Measurements from ENCODE around the gene MACIR. TPM values are rescaled to one million over a fixed set of nuclear protein-coding genes. Genes with fewer than 3 reads are reported as not detected.

Gene MACIR
- total and polyA plus RNA-seq, 10 of the 15 experiments (the other 5 are each of a cell fraction or from before 2014, with no cell fraction given), result 2.1 to 16.1 (median 10.8) TPM

DNA sequence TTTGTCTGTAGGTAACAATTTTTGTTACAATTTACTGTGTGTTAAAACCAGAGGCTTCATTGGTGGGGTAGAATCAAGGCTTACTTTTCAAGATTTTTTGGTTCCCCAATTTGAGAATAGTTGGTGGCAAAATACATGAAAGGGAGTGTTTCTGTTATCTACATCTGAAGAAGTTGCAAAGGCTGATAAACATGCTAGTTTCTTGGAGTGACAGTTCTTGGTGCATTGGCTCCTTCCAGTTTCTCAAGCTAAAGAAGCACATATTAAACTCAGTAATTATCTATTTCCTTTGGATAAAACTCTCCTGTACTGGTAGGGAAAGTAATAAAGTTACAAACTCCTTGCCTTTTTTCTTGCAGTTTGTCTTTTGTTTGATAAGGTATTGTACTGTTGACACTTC lies 5.9 kb downstream of the MACIR start:
- ATAC-seq, result no peak
- H4K20me1 ChIP-seq (ENCODE audit: control insufficient read depth, insufficient read depth), result no peaks in the 10 kb centered on the region
- BruUV-seq (replicated peaks), result no TSS peak
- ChIA-PET POLR2A (no interaction called here), RAD21 (ENCODE audit: unreplicated experiment) (no interaction called here), CTCF (no interaction called here), SMC1A (ENCODE audit: uncharacterized antibody, unreplicated experiment) (interaction anchor here (1.3 kb wide), 1 partner anchor 14 kb away, joined by 3 read pairs; no protein-coding TSS in a partner anchor)
- H2AFZ ChIP-seq (ENCODE audit: control insufficient read depth, low read depth, low read length), result no peak overlapping the region
- no peaks in the 10 kb centered on the region for H3K27me3 ChIP-seq (replicated peaks in 1 of 2; ENCODE audit: control insufficient read depth in 2 of 2, insufficient read depth in 2 of 2, low read length in 1 of 2)
- FAIRE-seq, result no peak
- no peaks in the 10 kb centered on the region; the same call in 2 of the 3 replicates for H3K9me3 ChIP-seq (replicated peaks; ENCODE audit: control insufficient read depth, insufficient read depth, low read length)
- H3K79me2 ChIP-seq (ENCODE audit: control insufficient read depth, insufficient read depth, low read length), result peaks cover 58% of the 10 kb centered on the region
- no peak for DNase-seq (ENCODE audit: low read depth, low spot score)
- in situ Hi-C loops (cut with MboI), result no loop called here
- H3K4me2 ChIP-seq (ENCODE audit: control insufficient read depth, insufficient read depth), result no peak overlapping the region
- no peak overlapping the region for H3K4me3 ChIP-seq
- no peaks in the 10 kb centered on the region for H3K36me3 ChIP-seq (ENCODE audit: control insufficient read depth in 2 of 2, insufficient read depth in 2 of 2, low read length in 1 of 2)
- H3K4me1 ChIP-seq (ENCODE audit: control insufficient read depth, insufficient read depth, low read length), result peaks cover 3% of the 10 kb centered on the region; the same call in 1 of the 2 replicates
- intact Hi-C loops (cut with micrococcal nuclease; ENCODE audit: unreplicated experiment), result no loop called here
- no peak for TF ChIP-seq NBN (IDR thresholded peaks at IDR 0.05)
- TF ChIP-seq, protein P1, sequence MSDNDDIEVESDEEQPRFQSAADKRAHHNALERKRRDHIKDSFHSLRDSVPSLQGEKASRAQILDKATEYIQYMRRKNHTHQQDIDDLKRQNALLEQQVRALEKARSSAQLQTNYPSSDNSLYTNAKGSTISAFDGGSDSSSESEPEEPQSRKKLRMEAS (IDR thresholded peaks at IDR 0.05; ENCODE audit: low read depth, low read length), result no peak
- H3K27ac ChIP-seq (ENCODE audit: control insufficient read depth, insufficient read depth), result no peak overlapping the region
- no peak overlapping the region for H3K9ac ChIP-seq (ENCODE audit: control insufficient read depth, insufficient read depth, low read length)

DNA sequence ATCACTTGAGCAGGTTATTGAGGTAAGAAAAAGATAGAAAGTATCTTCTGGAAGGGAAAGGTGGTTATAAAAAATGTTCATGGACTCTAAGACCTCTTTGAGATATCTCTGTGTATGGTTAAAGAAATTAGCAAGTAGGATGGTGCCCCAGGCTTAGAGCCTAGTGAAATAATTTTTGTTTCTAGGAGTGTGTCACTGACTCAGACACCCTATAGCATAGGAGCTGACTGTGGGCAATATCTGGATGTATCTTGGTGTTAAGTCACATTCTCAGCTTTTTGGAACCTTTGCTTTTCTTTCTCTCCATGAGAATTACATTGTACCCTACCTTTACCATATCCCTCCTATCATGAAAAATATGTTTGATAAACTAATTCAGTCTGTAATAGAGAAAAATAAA lies 12.0 kb downstream of the MACIR start:
- intact Hi-C loops (cut with micrococcal nuclease; ENCODE audit: unreplicated experiment), result no loop called here
- Histone ChIP-seq H3K4me3 (no peak overlapping the region), H3K4me1 (ENCODE audit: control insufficient read depth, insufficient read depth, low read length) (peaks cover 10% of the 10 kb centered on the region), H3K27ac (ENCODE audit: control insufficient read depth, insufficient read depth) (no peak overlapping the region), H4K20me1 (ENCODE audit: control insufficient read depth, insufficient read depth) (no peaks in the 10 kb centered on the region), H3K9ac (ENCODE audit: control insufficient read depth, insufficient read depth, low read length) (no peak overlapping the region), H3K36me3 (ENCODE audit: control insufficient read depth in 2 of 2, insufficient read depth in 2 of 2, low read length in 1 of 2) (no peaks in the 10 kb centered on the region), H2AFZ (ENCODE audit: control insufficient read depth, low read depth, low read length) (no peak overlapping the region), H3K27me3 (replicated peaks in 1 of 2; ENCODE audit: control insufficient read depth in 2 of 2, insufficient read depth in 2 of 2, low read length in 1 of 2) (no peaks in the 10 kb centered on the region), H3K9me3 (replicated peaks; ENCODE audit: control insufficient read depth, insufficient read depth, low read length) (no peaks in the 10 kb centered on the region; the same call in 2 of the 3 replicates), H3K4me2 (ENCODE audit: control insufficient read depth, insufficient read depth) (no peak overlapping the region; the same call in 1 of the 2 replicates), H3K79me2 (ENCODE audit: control insufficient read depth, insufficient read depth, low read length) (peaks cover 18% of the 10 kb centered on the region)
- ChIA-PET SMC1A (ENCODE audit: uncharacterized antibody, unreplicated experiment) (interaction anchor here (0.6 to 7.6 kb wide), 7 partner anchors 10 to 1142 kb away, joined by 3 to 64 read pairs (median 4); partner anchors contain the start of gene MACIR), RAD21 (ENCODE audit: unreplicated experiment) (interaction anchor here (1.7 to 4.3 kb wide), 2 partner anchors 10 to 38 kb away, joined by 3 to 34 read pairs; partner anchors contain the start of gene MACIR), CTCF (interaction anchor here (0.6 to 2.2 kb wide), 4 partner anchors 10 to 525 kb away, joined by 3 to 10 read pairs (median 5); no protein-coding TSS in a partner anchor), POLR2A (interaction anchor here (1.6 kb wide), 1 partner anchor 12 kb away, joined by 4 read pairs; the partner anchor contains the start of gene MACIR)
- in situ Hi-C loops (cut with MboI), result no loop called here
- DNase-seq (ENCODE audit: low read depth, low spot score), result no peak
- no peak for FAIRE-seq
- no TSS peak for BruUV-seq (replicated peaks)
- peak; percentile 48 for ATAC-seq
- TF ChIP-seq, protein P2, sequence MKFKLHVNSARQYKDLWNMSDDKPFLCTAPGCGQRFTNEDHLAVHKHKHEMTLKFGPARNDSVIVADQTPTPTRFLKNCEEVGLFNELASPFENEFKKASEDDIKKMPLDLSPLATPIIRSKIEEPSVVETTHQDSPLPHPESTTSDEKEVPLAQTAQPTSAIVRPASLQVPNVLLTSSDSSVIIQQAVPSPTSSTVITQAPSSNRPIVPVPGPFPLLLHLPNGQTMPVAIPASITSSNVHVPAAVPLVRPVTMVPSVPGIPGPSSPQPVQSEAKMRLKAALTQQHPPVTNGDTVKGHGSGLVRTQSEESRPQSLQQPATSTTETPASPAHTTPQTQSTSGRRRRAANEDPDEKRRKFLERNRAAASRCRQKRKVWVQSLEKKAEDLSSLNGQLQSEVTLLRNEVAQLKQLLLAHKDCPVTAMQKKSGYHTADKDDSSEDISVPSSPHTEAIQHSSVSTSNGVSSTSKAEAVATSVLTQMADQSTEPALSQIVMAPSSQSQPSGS (IDR thresholded peaks at IDR 0.05; ENCODE audit: low read length), result no peak
- TF ChIP-seq RAD21 (IDR thresholded peaks at IDR 0.05; ENCODE audit: insufficient read depth, low read depth, low read length), result no peak
- TF ChIP-seq, protein P3, sequence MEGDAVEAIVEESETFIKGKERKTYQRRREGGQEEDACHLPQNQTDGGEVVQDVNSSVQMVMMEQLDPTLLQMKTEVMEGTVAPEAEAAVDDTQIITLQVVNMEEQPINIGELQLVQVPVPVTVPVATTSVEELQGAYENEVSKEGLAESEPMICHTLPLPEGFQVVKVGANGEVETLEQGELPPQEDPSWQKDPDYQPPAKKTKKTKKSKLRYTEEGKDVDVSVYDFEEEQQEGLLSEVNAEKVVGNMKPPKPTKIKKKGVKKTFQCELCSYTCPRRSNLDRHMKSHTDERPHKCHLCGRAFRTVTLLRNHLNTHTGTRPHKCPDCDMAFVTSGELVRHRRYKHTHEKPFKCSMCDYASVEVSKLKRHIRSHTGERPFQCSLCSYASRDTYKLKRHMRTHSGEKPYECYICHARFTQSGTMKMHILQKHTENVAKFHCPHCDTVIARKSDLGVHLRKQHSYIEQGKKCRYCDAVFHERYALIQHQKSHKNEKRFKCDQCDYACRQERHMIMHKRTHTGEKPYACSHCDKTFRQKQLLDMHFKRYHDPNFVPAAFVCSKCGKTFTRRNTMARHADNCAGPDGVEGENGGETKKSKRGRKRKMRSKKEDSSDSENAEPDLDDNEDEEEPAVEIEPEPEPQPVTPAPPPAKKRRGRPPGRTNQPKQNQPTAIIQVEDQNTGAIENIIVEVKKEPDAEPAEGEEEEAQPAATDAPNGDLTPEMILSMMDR (IDR thresholded peaks at IDR 0.05 in 2 of 3, conservative IDR thresholded peaks at IDR 0.05 in 1 of 3; ENCODE audit: control insufficient read depth in 2 of 3, extremely low read depth in 1 of 3, insufficient read depth in 1 of 3, low read depth in 3 of 3, low read length in 3 of 3), result no peak
- TF ChIP-seq, protein P4, sequence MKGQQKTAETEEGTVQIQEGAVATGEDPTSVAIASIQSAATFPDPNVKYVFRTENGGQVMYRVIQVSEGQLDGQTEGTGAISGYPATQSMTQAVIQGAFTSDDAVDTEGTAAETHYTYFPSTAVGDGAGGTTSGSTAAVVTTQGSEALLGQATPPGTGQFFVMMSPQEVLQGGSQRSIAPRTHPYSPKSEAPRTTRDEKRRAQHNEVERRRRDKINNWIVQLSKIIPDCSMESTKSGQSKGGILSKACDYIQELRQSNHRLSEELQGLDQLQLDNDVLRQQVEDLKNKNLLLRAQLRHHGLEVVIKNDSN (IDR thresholded peaks at IDR 0.05; ENCODE audit: borderline replicate concordance, extremely low read length, insufficient read depth, low read depth, low read length), result no peak
- TF ChIP-seq, protein P5, sequence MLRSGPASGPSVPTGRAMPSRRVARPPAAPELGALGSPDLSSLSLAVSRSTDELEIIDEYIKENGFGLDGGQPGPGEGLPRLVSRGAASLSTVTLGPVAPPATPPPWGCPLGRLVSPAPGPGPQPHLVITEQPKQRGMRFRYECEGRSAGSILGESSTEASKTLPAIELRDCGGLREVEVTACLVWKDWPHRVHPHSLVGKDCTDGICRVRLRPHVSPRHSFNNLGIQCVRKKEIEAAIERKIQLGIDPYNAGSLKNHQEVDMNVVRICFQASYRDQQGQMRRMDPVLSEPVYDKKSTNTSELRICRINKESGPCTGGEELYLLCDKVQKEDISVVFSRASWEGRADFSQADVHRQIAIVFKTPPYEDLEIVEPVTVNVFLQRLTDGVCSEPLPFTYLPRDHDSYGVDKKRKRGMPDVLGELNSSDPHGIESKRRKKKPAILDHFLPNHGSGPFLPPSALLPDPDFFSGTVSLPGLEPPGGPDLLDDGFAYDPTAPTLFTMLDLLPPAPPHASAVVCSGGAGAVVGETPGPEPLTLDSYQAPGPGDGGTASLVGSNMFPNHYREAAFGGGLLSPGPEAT (IDR thresholded peaks at IDR 0.05; ENCODE audit: low read depth), result no peak
- no peak for TF ChIP-seq MXI1 (IDR thresholded peaks at IDR 0.05; ENCODE audit: low read depth, low read length)
- TF ChIP-seq TCF7 (IDR thresholded peaks at IDR 0.05; ENCODE audit: borderline replicate concordance), result no peak
- no peak for TF ChIP-seq HCFC1 (IDR thresholded peaks at IDR 0.05; ENCODE audit: low read length)
- no peak for TF ChIP-seq HDAC6 (IDR thresholded peaks at IDR 0.05; ENCODE audit: unreplicated experiment)
